NCI-H1417 treated with DMSO at 0.1 percent for 48 hours (cell line): ENCODE measurements around the gene GRB14.
"Not testable (repeated sequence)": the region's sequence is repeated elsewhere in the genome, so short reads cannot be mapped to it uniquely, and the experiment has no call there.

Experiments used
- DNase-seq: peaks from one replicate; lab custom pipeline; 2025; lab: John Stamatoyannopoulos, UW

The GRB14 gene

GRCh38 chr2:164495491-164496223 is 125.6 kb downstream of the GRB14 start:
- no peak for DNase-seq

- no peak for DNase-seq
Measured at GRCh38 chr2:164485541-164485940, 135.7 kb downstream of the GRB14 start.

GRCh38 chr2:164479460-164479859 is 141.8 kb downstream of the GRB14 start:
- no peak for DNase-seq

GRCh38 chr2:164478205-164478604 is 143.1 kb downstream of the GRB14 start:
- no peak for DNase-seq

- DNase-seq = no peak
Measured at GRCh38 chr2:164474873-164475272, 146.4 kb downstream of the GRB14 start.

- no peak for DNase-seq
Measured at GRCh38 chr2:164473021-164473420, 148.3 kb downstream of the GRB14 start.

GRCh38 chr2:164465047-164465446 is 156.2 kb downstream of the GRB14 start:
- not testable (repeated sequence) for DNase-seq

GRCh38 chr2:164464376-164464775 is 156.9 kb downstream of the GRB14 start:
- no peak for DNase-seq

GRCh38 chr2:164458792-164459191 is 162.5 kb downstream of the GRB14 start:
- DNase-seq = no peak

- DNase-seq = no peak
Measured at GRCh38 chr2:164457271-164457670, 164.0 kb downstream of the GRB14 start.

GRCh38 chr2:164456619-164457018 is 164.7 kb downstream of the GRB14 start:
- DNase-seq = peak; percentile 19

- DNase-seq = no peak
Measured at GRCh38 chr2:164453656-164454305, 167.5 kb downstream of the GRB14 start.

GRCh38 chr2:164450278-164450677 is 171.0 kb downstream of the GRB14 start:
- DNase-seq = no peak

GRCh38 chr2:164449706-164450105 is 171.6 kb downstream of the GRB14 start:
- no peak for DNase-seq

GRCh38 chr2:164447660-164448059 is 173.6 kb downstream of the GRB14 start:
- no peak for DNase-seq
